ENCODE results near the gene GALNT8. TPM values are rescaled to one million over a fixed set of nuclear protein-coding genes. Genes with fewer than 3 reads are reported as not detected.
A peak's percentile ranks its signal among the peaks of the same experiment; 100 is the strongest.

The GALNT8 gene
- total RNA-seq, 4 donors from 2014 or later: 0.29 to 5.8 (median 0.70) TPM; not detected in 1

DNA sequence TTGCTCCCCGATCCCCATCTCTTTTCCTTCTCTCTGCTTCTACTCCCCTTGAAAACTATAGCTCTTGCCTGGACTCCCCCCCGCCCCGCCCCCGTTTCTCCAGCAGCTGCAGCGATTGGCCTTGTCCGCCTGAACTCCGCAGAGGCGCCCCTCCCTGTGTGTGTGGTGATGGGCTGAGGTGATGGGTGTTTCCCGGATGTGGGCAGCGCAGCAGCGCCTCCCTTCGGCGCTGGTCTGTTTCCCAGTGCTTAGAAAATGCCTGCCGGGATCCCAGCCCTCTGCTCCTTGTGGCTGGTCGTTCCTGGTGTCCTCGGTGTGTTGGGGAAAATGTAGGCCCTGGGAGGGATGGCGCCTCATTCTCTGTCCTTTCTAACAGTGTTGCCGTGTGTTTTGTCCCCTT is 43.3 kb downstream of the GALNT8 start:
- H3K4me1 ChIP-seq: no peaks in the 10 kb centered on the region
- DNase-seq: peak; percentile 36 to 75
- intact Hi-C loops (cut with DNase I; ENCODE audit: low total_unique reads): no loop called here
- no peak overlapping the region for H3K27ac ChIP-seq
- no peaks in the 10 kb centered on the region for H3K9me3 ChIP-seq
- peak overlapping the region in 1 of 2 donors; percentile 11 for H3K4me3 ChIP-seq
- H3K36me3 ChIP-seq: no peaks in the 10 kb centered on the region
- TF ChIP-seq CTCF (IDR thresholded peaks at IDR 0.05) (peak in 2 of 4 experiments; percentile 10 to 27), POLR2A (IDR thresholded peaks at IDR 0.05) (no peak)
- H3K27me3 ChIP-seq: no peaks in the 10 kb centered on the region

DNA sequence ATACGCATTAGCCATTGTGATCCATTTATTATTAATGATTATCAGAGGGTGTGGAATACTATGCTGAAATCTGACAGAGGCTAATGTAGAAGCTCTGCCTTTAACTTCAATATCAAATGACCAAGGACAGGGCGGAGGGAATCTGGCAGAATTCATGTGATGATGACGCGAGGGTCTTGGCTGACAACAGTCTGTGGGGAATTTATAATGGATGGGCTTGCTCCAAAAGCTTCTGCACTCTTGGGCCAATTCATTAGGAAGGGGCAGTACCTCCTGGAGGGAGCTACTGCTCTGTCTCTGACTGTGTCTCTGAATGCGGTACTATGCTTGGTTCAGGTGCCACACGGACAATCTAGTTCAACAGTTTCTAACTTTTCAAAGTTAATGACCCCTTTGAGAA is 46.2 kb downstream of the GALNT8 start:
- Histone ChIP-seq H3K4me1 (no peaks in the 10 kb centered on the region), H3K27me3 (no peaks in the 10 kb centered on the region), H3K27ac (no peak overlapping the region), H3K36me3 (no peaks in the 10 kb centered on the region), H3K4me3 (no peak overlapping the region), H3K9me3 (no peaks in the 10 kb centered on the region)
- DNase-seq: no peak
- TF ChIP-seq POLR2A (IDR thresholded peaks at IDR 0.05) (no peak), CTCF (IDR thresholded peaks at IDR 0.05) (no peak)
- intact Hi-C loops (cut with DNase I; ENCODE audit: low total_unique reads): no loop called here

- H3K36me3 ChIP-seq: no peaks in the 10 kb centered on the region
- H3K4me3 ChIP-seq: no peak overlapping the region
- TF ChIP-seq POLR2A (IDR thresholded peaks at IDR 0.05) (no peak), CTCF (IDR thresholded peaks at IDR 0.05) (no peak)
- H3K9me3 ChIP-seq: no peaks in the 10 kb centered on the region
- DNase-seq: no peak
- H3K4me1 ChIP-seq: no peaks in the 10 kb centered on the region
- intact Hi-C loops (cut with DNase I; ENCODE audit: low total_unique reads): no loop called here
- H3K27me3 ChIP-seq: no peaks in the 10 kb centered on the region
- no peak overlapping the region for H3K27ac ChIP-seq
Observed at GRCh38 chr12:4767186-4767585, 47.0 kb downstream of the GALNT8 start.

DNA sequence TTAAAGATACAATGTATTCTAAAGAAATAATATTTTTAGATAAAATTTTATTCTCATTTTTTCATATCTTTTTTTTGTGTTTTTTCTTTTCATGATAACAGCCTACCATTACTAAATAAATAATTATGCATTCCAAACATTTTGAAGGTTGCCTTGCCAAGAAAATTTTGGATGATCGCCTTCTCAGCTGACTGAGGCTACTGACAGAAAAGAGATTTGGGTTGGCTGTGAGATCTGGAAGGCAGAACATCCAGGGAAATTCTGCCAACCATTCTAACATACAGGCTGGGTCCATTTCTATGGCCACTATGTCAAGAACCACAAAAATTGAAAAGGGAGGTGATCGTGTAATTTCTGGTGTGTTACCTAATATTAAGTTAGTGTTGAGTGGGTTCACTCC is 48.1 kb downstream of the GALNT8 start:
- Histone ChIP-seq H3K27ac (no peak overlapping the region), H3K27me3 (no peaks in the 10 kb centered on the region)

DNA sequence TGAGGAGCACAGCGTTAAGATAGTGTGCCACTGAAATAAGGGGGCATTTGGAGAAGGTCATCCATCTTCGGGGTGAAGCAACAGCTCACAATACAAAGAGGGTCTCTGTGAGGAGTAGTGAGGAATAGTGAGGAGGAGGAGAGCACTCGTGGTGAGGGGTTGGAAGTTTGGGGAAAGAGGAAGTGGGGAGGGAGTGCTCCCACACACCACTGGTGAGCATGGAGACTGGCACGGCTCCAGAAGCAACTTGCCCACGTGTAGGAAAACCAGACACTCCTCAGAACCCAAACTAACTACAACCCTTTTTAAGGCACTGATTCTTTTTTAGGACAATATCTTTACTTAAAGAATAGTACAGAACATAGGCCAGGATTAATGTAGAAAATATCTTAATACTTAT is 48.9 kb downstream of the GALNT8 start:
- intact Hi-C loops (cut with DNase I; ENCODE audit: low total_unique reads): no loop called here
- H3K4me1 ChIP-seq: no peaks in the 10 kb centered on the region
- no peak overlapping the region for H3K4me3 ChIP-seq
- H3K9me3 ChIP-seq: no peaks in the 10 kb centered on the region
- DNase-seq: no peak
- H3K27me3 ChIP-seq: no peaks in the 10 kb centered on the region
- no peak overlapping the region for H3K27ac ChIP-seq
- TF ChIP-seq POLR2A (IDR thresholded peaks at IDR 0.05): no peak
- no peak for TF ChIP-seq CTCF (IDR thresholded peaks at IDR 0.05)
- H3K36me3 ChIP-seq: no peaks in the 10 kb centered on the region

More for the DNA sequence above, 48.1 kb downstream of the GALNT8 start:
- Histone ChIP-seq H3K4me3 (no peak overlapping the region), H3K36me3 (no peaks in the 10 kb centered on the region), H3K9me3 (no peaks in the 10 kb centered on the region), H3K4me1 (no peaks in the 10 kb centered on the region)
- TF ChIP-seq CTCF (IDR thresholded peaks at IDR 0.05) (no peak), POLR2A (IDR thresholded peaks at IDR 0.05) (no peak)
- no peak for DNase-seq
- intact Hi-C loops (cut with DNase I; ENCODE audit: low total_unique reads): no loop called here

Data from uterus (tissue), 4 donors.